H1 (cell line): ENCODE measurements around the gene MRI1.

Experiments
- CTCF ChIP-seq, 3 experiments: IDR thresholded peaks; 1 replicate in 2 of 3; 2 replicates in 1 of 3; pipeline versions ENCODE4 v1.5.1 to v1.6.1; 2011; ENCODE audit warnings: low read length in 3 of 3, mild to moderate bottlenecking in 3 of 3, inconsistent platforms in 2 of 3, low read depth in 1 of 3, moderate library complexity in 1 of 3; ENCODE audit not compliant: insufficient read depth in 1 of 3; ENCODE audit errors: control extremely low read depth in 1 of 3
- JUN ChIP-seq: IDR thresholded peaks from 2 replicates; pipeline ENCODE4 v1.6.1; 2011; ENCODE audit warnings: low read depth, mild to moderate bottlenecking, improper control_type of control experiment, low read length
- JUND ChIP-seq: IDR thresholded peaks from 2 replicates; pipeline ENCODE4 v1.6.1; 2011; ENCODE audit warnings: mild to moderate bottlenecking, improper control_type of control experiment, low read length
- KDM5A ChIP-seq: fragments of 200-600 bp; IDR thresholded peaks from 2 replicates; pipeline ENCODE4 v1.7.1; 2012; ENCODE audit warnings: mild to moderate bottlenecking, low read length, inconsistent platforms, mixed read lengths
- POLR2A ChIP-seq, 2 experiments: IDR thresholded peaks; 1 replicate in 1 of 2; 2 replicates in 1 of 2; pipeline ENCODE4 v1.6.1; 2011; ENCODE audit warnings: low read depth in 2 of 2, low read length in 2 of 2, mild to moderate bottlenecking in 2 of 2; ENCODE audit errors: control extremely low read depth in 1 of 2
- POLR2AphosphoS5 ChIP-seq: IDR thresholded peaks from 2 replicates; pipeline ENCODE4 v1.6.1; 2011; ENCODE audit warnings: low read depth, low read length
- RAD21 ChIP-seq, 2 experiments: IDR thresholded peaks in 1 of 2; conservative IDR thresholded peaks in 1 of 2; 2 replicates each; pipeline ENCODE4 v1.6.1; 2011; ENCODE audit warnings: low read depth in 2 of 2, low read length in 2 of 2, improper control_type of control experiment in 1 of 2, inconsistent platforms in 1 of 2, mild to moderate bottlenecking in 1 of 2, moderate library complexity in 1 of 2
- SIN3A ChIP-seq, 2 experiments: IDR thresholded peaks in 1 of 2; conservative IDR thresholded peaks in 1 of 2; 2 replicates each; pipeline ENCODE4 v1.6.1; 2011 to 2012; ENCODE audit warnings: low read length in 2 of 2, improper control_type of control experiment in 1 of 2, low read depth in 1 of 2, mild to moderate bottlenecking in 1 of 2
- SRF ChIP-seq: IDR thresholded peaks from 2 replicates; pipeline ENCODE4 v1.6.1; 2011; ENCODE audit warnings: mild to moderate bottlenecking, low read depth, low read length, moderate library complexity
- TCF12 ChIP-seq: IDR thresholded peaks from 2 replicates; pipeline ENCODE4 v1.6.1; 2011; ENCODE audit warnings: low read depth, mild to moderate bottlenecking, low read length
- TEAD4 ChIP-seq: IDR thresholded peaks from 2 replicates; pipeline ENCODE4 v1.6.1; 2012; ENCODE audit warnings: low read depth, low read length, inconsistent platforms, mixed read lengths
- YY1 ChIP-seq: IDR thresholded peaks from 2 replicates; pipeline ENCODE4 v1.6.1; 2011; ENCODE audit warnings: low read depth, mild to moderate bottlenecking, low read length

GRCh38 chr19:13817615-13818371 is 53.5 kb downstream of the MRI1 start:
- no peak for TF ChIP-seq CTCF (IDR thresholded peaks at IDR 0.05; ENCODE audit: control extremely low read depth in 1 of 3, insufficient read depth in 1 of 3, low read depth in 1 of 3, low read length in 3 of 3)
- no peak for TF ChIP-seq TCF12
- TF ChIP-seq POLR2AphosphoS5: peak; percentile 80
- TF ChIP-seq YY1: no peak
- peak in 1 of 2 experiments; percentile 4; a peak in 1 of 4 replicates for TF ChIP-seq RAD21 (IDR thresholded peaks at IDR 0.05 in 1 of 2, conservative IDR thresholded peaks at IDR 0.05 in 1 of 2; ENCODE audit: low read depth in 2 of 2, low read length in 2 of 2)
- TF ChIP-seq KDM5A: no peak
- no peak for TF ChIP-seq SRF
- peak; percentile 69 to 75 for TF ChIP-seq POLR2A (IDR thresholded peaks at IDR 0.05; ENCODE audit: control extremely low read depth in 1 of 2, low read depth in 2 of 2, low read length in 2 of 2)
- TF ChIP-seq JUND: no peak
- TF ChIP-seq JUN: no peak
- TF ChIP-seq TEAD4: no peak
- TF ChIP-seq SIN3A (conservative IDR thresholded peaks at IDR 0.05 in 1 of 2, IDR thresholded peaks at IDR 0.05 in 1 of 2; ENCODE audit: low read depth in 1 of 2, low read length in 2 of 2): 0 out of 4 replicates have a peak, but pooled peaks of 1 of the 2 experiments have one; percentile 32
